Stimulated activated CD8-positive, alpha-beta memory T cell treated with anti-CD3 and anti-CD28 coated beads, Interleukin-4, amount 100 ng/mL, for 48 hours (primary cell): Measurements from ENCODE around the gene FKBP3.
"Not testable (repeated sequence)": the region's sequence is repeated elsewhere in the genome, so short reads cannot be mapped to it uniquely, and the experiment has no call there.

Source experiments
- DNase-seq: peaks from one replicate; pipeline ENCODE4 v3.0.0-alpha.2; 2020

FKBP3 gene

DNA sequence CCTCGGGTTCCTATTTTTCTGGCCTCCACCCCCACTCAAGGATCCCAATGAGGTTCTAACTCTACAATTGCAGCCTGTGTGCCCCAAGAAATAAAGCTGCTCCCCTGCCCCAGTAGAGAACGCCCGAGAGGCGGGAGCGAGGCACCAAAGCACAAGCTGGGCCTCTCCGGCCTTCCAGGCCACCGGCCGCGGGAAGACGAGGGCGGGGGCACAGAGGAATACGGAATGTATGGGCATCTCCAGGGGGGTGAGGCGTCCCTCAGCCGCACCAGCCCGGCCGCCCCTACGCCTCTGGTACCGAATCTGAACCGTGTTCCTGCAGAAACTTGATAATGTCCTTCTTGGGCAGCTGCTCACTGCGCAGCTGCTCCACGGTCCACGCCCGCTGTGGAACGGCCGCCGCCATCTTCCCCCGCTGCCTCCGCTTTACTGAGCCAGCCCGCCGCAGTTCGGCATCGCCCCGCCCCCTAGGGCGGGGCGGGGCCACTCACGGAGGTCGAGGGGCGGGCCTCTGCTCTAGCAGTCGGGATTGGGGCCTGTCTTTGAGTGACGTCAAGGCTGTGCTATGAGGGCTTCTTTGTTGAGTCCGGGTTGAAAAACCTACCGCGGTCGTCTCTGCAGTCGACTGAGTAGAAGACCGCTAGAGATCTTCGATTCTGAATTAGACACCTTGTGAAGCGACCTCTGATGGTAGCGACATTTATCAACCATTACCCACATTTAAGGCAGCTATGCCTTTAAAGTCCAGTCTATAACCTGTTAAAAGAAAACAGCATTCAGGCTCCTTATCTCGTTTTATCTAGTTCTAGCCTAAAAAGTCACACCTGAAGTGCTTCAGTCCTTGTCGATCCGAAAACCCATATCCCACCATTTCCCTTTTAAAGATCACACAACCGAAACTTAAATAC is at the start of gene FKBP3:
TSS of gene FKBP3 (minus strand) at position 431 of the 908 bp plus-strand sequence. CDS start at position 406, 25 bp downstream.
- DNase-seq = peak; percentile 94

DNA sequence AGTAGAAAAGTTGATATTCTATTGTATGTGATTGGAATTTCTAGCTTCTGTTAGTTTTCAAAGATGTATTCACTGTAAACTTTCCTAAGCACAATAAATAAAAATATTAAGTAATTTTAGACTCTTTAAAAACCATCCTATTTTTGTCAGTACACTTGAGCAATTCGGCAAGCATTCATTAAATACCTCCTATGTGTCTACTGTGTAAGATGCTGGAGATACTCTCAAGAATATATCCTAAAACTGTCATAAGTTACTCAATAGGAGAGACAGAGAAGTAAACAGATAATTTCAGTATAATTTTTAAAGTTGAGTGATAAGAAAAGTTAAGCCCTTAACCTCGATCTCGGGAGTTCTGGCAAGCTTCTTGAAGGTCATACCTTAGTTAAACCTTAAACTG is 47.5 kb upstream of the FKBP3 start:
- DNase-seq = no peak

DNA sequence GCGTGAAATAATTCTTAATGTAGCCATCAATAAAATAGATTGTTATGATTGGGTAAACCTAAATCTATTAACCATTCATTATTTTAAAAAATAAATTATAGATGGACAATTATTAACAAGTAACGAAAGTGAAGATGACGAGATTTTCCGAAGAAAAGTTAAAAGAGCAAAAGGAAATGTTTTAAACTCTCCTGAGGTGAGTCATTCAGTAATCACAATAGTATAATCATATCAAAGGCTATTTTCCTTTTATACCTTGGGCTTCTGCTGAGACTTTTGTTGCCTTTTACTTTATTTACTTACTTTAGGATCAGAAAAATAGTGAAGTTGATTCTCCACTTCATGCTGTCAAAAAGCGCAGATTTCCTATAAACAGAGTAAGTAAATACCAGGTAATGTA is 47.0 kb upstream of the FKBP3 start:
- no peak for DNase-seq

DNA sequence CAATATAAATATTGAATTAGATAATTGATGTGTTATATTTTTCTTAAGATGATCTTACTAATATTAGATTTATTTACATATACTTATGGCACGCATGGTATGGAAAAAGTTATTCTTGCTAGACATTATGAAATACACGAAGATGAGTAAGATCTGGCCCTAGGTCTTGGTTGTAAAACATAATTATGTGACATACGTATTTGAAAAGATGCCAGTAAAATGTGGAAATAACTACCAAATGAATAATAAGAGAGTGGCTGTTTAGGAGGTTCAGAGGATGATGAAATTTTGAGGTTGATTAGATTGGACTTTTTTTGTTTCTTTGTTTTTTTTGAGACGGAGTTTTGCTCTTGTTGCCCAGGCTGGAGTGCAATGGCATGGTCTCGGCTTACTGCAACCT is 42.8 kb upstream of the FKBP3 start:
- DNase-seq = no peak

DNA sequence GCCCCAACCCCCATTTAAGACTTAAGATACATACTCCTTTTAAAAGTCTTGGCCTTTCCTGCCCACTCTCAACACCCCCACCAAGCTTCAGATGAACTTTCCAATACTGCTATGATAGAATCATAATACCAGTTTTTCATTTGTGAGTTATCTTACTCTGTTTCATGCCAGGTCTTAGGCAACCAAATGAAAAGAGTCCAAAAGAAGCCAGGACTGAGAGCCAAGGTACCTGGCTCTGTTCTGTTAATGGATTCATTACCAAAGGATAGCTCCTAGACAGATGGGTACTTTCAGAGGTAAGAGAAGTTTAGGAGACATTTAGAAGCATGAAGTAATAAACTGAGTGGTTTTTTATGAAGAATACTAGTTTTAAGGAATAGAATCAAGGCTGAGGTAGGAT is 35.6 kb upstream of the FKBP3 start:
- no peak for DNase-seq

DNA sequence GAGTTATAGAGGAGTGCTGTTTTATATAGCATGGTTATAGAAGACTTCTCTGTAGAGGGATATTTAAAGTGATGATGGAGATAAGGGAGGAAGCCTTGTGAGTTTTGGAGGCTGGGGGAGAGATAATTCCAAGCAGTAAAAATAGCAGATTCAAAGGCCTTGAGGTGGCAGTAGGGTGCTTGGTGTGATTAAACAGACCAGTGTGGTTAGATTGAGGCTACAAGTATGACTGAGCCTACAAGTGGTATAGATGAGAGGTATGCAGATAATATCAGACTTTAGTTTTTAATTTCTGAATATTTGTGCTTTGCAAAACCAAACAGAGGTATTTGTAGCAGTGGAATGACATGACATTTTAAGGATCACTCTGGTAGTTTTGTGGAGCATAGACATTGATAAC is 21.8 kb upstream of the FKBP3 start:
- no peak for DNase-seq

DNA sequence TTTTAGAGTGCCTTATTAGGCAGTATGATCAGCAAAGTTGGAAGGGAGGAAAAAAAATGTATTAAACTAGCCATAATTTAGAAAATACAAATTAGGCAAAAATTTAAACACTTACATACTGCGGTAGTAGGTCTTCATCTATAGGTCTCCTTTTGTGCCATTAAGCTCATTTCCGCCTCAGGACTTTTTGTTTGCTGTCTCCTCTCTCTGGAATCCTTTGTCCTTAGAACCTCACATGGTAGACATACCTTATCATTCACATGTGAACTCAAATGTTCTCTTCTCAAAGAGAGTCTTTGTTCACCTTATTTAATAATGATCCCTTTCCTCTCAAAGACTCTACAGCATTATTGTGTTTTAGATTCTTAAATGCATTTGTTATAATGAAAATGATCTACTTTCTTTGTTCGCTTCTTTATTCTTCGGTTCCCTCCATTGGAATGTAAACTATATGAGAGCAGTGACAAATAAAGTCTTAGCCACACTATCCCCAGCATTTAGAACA is 16.2 kb upstream of the FKBP3 start:
- no peak for DNase-seq

DNA sequence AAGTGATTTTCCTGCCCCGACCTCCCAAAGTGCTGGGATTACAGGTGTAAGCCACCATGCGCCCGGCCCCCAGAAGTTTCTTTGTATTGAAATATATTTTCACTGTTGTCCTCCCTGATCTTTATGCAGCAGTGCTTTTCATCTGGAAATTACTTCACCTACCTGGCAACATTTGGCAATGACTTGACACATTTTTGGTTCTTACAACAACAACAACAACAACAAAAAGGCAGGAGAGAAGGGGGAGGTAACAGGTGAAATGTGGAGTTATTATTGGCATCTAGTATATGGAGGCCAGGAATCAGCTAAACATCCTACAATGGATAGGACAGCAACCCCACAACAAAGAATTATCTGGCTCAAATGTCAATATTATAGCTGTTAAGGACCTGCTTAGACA is 15.3 kb upstream of the FKBP3 start:
- DNase-seq = no peak

DNA sequence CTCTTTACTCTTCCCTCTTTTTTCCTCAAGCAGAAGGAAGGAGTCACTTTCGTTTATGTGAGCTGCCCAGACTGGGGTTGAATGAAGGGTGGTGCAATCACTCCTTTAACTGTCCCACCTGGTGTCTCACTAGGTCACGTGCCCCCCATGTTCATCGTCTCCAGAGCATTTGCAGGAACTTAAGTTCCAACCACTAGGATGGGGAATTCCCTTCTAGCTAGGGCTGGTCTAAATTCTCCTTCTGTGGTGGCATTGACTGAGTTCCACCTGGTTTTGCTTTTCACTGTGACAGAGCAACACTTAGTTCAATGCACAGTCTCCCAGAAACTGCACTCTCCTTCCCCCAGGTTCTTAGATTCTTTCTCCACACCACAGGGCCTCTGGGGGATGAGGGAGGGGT is 10.9 kb upstream of the FKBP3 start:
- DNase-seq = no peak

DNA sequence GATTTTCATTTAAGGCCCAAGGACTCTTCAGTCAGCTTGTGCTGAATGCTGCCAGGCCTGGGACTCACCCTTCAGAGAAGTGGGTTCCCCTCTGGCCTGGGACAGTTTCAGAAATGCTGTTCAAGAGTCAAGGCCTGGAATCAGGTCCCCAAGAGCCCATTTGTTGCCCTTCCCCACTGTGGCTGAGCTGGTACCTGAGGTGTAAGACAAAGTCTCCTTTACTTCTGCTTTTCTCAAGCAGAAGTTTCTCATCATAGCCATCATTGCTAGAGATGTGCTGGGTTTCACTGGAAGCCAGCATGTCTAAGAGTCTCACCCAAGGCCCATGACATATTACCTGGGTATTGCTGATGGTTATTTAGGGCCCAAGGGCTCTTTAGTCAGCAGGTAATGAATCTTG is 10.4 kb upstream of the FKBP3 start:
- DNase-seq = no peak

DNA sequence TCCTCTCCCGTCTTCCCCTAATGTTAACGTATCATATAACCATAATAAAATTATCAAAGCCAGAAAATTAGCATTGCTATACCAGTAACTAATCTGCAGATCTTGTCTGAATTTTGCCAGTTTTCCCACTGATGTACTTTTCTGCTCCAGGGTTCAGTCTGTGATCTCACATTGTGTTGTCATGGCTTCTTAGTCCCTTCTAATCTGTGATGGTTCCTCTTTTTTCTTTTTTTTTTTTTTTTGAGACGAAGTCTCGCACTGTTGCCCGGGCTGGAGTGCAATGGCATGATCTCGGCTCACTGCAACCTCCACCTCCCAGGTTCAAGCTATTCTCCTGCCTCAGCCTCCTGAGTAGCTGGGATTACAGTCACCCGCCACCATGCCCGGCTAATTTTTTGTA is 7.8 kb upstream of the FKBP3 start:
- DNase-seq = not testable (repeated sequence)

DNA sequence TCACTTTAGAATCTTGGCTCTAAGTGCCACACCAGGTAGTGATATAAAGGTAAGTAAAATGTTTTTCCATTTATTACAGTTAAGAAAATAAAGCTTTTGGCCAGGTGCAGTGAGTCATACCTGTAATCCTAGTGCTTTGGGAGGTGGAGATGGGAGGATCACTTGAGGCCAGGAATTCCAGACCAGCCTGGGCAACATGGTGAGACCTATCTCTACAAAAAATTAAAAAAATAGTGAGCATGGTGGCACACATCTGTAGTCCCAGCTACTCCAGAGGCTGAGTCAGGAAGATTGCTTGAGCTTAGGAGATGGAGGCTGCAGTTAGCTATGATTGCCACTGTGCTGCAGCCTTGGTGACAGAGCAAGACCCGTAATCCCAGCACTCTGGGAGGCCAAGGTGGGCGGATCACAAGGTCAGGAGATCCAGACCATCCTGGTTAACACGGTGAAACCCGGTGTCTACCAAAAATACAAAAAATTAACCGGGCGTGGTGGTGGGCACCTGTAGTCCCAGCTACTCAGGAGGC is 6.4 kb upstream of the FKBP3 start:
- DNase-seq = no peak

DNA sequence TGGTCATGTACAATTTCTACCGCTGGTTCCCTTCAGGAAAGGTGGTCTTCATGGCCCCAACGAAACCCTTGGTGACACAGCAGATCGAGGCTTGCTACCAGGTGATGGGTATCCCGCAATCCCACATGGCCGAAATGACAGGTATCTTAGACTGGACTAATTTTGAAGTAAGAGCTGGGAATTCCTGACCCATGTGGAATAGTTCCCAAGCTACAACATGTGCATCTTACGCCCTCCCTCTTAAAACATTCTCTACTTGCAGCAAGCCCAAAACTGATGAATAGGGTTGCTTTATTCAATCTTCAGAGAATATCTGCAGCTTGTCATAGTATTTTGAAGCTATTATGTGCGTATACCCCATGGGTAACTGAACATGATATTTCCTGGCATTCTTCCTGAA is 2.1 kb upstream of the FKBP3 start:
- no peak for DNase-seq

DNA sequence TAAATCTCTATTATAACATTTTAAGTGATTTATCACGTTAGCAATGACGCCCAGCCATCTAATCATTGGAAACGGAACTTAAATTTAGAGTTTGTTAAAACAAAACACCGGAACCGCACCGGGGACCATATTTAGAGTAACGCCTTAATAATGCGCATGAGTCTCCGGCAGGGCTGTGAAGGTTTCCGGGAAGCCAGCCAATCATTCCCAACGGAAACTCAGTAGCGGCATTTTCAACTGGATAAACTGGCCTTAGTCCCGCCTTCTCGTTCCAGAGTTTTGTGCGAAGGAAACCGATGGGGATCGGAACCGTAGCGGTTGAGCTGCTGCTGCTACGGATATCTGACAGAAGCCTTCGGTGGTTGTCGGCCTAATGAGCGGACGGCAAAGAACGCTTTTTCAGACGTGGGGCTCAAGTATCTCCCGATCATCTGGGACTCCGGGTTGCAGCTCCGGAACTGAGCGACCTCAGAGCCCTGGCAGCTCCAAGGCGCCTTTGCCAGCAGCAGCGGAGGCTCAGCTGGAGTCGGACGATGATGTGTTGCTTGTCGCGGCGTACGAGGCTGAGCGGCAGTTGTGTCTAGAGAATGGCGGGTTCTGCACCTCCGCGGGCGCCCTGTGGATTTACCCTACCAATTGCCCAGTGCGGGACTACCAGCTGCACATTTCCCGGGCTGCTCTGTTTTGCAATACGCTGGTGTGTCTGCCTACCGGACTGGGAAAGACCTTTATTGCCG is 1.5 kb upstream of the FKBP3 start, which contains the start of gene FANCM:
TSS of gene FANCM (plus strand) at position 272 of the 737 bp plus-strand sequence. CDS start at position 374, 102 bp downstream.
- peak; percentile 89 for DNase-seq

DNA sequence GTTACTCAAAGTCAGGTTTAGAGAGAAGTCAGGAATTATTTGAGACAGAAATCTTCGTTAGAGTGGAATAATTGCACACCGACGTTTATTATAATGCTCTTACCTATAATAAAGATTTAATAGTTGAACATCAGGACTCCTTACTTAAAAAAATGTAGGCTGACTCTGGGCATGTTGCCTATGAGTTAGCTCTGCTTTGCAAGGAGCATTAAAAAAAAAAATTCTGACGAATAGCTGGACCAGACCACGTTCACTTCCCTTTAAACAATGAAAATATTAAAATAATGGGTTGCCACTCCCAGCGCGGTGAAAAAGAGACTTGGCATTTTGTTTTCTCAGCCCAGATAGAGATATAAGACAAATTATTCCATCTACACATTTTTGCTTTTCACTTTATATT is 875 bp upstream of the FKBP3 start:
- DNase-seq = no peak

DNA sequence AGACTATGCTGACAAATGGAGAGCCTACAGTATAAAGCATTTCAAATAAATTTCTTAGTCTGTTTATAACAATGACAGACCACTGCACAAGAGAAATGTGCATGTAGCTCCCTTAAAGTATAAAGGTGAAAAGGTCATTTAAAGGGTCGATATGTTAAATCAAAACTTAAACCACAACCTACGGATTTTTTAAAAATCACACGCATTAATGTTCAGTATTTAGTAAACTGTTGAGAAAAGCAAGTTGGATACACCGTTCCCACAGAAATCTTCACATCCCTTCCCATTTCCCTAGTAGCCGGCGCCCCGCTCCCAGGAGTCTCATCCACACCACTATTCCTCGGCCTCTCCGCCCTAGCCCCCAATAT is 614 bp downstream of the FKBP3 start:
- no peak for DNase-seq

DNA sequence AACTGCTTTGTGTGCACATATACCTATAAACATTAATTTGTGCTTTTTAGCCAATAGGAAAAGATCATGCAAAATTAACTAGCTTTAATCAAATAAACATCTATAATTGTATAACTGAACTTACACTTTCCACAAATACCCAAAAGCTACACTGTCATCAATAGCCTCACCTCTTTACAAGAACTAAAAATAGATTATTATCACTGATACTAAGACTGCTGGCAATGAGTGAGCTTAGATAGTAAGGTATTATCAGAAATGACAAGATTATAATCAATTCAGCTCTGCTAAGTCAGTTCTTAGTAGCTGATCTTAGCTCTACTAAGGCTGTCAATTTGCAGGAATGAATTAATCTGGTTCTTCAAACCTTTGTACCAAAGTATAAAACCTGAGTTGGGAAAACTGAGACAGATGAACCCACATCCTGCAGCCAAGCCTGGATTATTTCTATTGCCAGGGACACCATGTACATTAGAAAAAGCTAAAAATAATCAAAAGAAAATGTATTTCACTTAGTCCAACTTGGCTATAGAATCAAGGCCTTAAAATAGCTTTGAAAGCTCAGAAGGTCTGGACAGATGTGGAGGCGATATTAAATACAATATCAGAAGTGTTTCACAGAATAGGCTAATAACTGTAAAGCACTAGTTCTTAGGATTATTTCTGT is 5.2 kb downstream of the FKBP3 start:
- DNase-seq = no peak

DNA sequence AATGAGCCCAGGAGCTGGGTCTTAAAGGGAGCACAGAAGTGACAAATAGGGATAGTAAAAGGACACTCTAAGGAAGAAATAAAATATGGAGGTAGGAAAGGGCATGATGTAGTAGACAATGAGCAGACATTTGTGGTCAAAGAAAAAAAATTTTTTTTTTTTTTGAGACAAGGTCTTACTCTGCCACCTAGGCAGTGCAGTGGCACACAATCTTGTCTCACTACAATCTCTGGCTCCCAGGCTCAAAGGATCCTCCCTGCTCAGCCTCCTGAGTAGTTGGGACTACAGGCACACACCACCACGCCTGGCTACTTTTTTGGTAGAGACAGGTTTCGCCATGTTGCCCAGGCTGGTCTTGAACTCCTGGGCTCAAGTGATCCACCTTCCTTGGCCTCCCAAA is 8.5 kb downstream of the FKBP3 start:
- DNase-seq = no peak

DNA sequence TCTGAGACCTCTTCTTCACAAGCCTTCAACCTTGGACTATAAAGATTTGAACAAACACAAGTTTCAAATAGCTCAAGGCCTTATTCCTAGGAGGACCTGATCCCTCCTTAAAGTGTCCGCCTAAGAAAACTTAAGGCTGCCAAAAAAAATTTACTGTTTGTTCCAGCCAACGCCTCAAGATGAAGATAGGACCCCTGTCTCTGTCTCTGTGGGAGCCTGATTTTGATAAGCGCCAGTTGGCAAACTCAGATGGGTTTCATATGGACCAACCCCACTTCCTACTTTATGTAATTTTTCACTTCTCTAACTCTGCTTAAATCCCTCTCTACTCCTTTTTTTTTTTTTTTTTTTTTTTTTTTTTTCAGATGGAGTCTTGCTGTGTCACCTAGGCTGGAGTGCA is 11.0 kb downstream of the FKBP3 start:
- DNase-seq = no peak

DNA sequence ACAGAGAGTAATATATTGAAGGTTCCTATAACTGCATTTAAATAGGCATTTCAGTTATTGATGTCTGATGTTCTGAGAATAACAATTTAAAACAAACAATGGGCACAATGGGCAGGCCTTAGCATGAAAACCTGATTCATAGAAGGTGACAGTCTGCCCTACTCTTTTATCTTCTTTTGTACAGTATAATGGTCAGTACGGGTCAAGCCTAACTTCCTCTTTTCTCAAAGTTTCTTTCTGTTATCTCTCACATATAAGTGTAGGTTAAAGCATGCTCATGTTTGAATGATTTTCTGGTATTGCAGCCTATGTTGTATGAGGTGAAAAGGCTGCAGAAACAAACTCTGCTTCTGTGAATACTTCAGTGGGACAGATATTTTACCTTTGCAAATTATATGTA is 14.2 kb downstream of the FKBP3 start:
- DNase-seq = no peak

DNA sequence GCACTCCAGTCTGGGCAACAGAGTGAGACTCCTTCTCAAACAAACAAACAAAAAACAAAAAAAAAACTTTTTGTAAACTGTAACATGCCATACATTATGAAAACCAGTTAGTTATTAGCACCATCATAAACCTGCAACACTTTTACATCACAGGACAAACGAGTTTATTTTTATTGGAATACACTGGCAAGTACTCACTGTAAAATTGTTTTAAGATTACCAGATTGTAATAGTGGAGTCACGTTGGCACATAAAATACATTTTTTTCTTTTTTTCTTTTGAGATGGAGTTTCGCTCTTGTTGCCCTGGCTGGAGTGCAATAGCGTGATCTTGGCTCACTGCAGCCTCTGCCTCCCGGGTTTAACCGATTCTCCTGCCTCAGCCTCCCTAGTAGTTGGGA is 15.7 kb downstream of the FKBP3 start:
- no peak for DNase-seq

DNA sequence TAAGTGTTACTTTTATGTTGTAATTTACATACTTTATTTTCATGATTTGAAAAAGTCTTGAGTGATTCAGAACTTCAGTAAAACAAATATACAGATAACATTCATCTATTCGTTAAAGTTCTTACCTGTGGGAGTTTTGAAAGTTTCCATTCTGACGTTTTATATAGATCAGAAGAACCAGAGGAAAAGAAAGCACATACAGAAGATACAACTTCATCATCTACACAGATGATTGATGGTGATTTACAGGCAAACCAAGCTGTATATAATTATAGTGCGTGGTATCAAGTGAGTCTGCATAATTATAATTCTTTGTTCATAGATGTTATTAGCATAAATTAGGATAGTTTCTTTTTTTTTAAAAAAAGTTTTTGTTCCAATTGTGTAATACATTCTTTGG is 20.0 kb downstream of the FKBP3 start:
- no peak for DNase-seq
